ENCODE measurements around the gene PWP2.
"Not testable (repeated sequence)": the region's sequence is repeated elsewhere in the genome, so short reads cannot be mapped to it uniquely, and the experiment has no call there.

PWP2 gene

GRCh38 chr21:44083631-44084291 lies 23.4 kb upstream of the PWP2 start:
- no peak for DNase-seq (ENCODE audit: low read depth in 2 of 2)

DNA sequence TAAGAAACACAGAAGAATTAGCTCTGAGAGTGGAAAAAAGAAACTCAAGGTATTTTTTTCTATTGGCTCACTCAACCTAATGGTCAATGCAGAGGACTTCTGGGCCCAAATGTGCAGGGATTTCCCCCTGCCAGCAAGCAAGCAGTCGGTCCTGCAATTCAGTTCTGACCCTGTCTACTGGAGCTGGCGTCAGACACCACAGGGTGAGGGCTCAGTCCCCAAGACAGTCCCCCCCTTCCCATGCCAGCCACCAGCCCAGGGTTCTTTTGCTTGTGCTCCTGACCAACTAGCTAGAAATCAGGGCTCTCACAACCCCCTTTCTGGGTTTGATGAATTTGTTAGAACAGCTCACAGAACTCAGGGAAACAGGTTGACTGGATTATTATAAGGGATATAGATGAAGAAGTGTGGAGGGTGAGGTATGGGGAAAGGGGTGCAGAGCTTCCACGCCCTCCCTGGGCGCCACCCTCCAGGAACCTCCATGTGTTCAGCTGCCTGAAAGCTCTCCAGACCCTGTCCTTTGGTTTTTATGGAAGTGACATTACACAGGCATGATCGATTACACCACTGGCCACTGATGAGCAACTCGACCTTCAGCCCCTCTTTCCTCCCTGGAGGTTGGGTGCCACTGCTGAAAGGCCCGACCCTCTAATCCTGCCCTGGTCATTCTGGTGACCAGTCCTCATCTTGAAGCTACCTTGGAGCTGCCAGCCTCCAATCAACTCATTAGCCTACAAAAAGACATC lies 22.5 kb upstream of the PWP2 start:
- no peak for DNase-seq (ENCODE audit: low read depth in 2 of 2)

DNA sequence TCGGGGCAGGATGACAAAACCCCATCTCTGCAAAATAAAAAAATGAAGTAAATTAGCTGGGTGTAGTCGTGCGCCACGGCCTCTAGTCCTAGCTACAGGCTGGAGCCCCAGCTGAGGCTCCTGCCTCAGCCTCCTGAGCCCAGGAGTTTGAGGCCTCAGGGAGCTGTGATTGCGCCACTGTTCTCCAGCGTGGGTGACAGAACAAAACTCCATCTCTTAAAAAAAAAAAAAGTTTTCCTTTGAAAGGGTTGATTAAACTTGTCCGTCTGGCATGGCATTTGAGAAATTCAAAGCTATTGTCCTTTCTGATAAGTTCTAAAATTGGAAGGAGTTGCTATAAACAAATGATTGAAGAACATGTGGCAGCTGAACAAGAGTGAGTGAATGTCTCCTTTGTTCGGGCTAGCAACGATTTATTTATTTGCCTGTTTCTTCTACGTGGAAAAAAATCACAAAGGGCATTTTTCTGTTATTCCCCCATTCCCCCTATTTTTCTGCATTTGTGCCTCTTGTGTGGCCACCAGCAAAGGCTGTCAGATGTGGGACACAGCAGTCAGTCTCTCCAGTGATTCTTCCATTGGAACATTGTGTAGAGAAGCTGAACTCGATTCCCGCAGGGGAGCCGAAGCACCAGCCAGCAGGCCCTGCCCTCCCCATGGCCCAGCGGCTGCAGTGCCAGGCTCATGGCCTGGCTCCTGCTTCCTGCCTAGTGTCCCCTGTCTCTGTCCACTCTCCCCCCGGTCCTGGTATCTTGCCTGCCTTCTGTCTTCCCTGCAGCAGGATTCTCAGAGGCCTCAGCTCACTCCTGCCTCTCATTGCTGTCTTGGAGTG lies 21.5 kb upstream of the PWP2 start:
- DNase-seq (ENCODE audit: low read depth in 2 of 2) = no peak

- DNase-seq (ENCODE audit: low read depth in 2 of 2) = no peak
Observed at GRCh38 chr21:44086636-44087425, 20.4 kb upstream of the PWP2 start.

GRCh38 chr21:44087426-44088400 lies 19.5 kb upstream of the PWP2 start:
- no peak for DNase-seq (ENCODE audit: low read depth in 2 of 2)

DNA sequence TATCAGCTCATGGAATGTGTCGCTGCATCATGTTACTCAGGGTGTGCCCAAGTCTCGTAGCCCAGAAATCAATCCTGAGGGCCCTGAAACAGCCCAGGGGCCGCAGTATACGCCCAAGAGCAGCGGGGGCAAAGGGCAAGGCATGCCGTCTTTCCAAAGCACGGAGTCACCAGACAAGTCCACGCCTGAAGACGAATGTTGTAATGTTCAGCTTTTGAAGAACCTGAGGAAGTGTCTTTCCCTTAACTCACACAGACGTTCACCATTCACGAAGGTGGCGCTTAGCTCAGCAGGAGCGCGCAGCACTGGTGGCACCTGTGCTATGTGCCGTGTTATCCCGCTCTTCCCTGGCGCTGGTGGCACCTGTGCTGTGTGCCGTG lies 18.8 kb upstream of the PWP2 start:
- no peak for DNase-seq (ENCODE audit: low read depth in 2 of 2)

GRCh38 chr21:44089001-44089911 lies 17.9 kb upstream of the PWP2 start:
- no peak for DNase-seq (ENCODE audit: low read depth in 2 of 2)

DNA sequence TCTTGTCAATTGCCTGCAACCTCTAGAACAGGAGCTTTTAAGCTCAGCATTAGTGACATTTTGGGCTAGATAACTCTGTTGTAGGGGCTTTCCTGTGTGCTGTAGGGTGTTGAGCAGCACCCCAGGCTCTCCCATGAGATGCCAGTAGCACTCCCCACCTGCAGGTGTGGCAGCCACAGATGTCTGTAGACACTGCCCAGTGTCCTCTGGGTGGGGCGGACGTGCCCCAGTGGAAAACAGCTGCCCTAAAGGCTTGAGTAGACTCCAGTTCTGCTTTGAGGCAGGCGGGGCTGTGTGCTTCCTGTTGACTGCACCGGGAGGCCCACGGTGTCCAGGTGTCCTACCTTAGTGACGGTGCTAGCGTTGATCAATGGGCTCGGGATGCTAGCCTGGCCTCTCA lies 16.9 kb upstream of the PWP2 start:
- no peak for DNase-seq (ENCODE audit: low read depth in 2 of 2)

GRCh38 chr21:44092211-44092610 lies 15.0 kb upstream of the PWP2 start:
- DNase-seq (ENCODE audit: low read depth in 2 of 2) = no peak

DNA sequence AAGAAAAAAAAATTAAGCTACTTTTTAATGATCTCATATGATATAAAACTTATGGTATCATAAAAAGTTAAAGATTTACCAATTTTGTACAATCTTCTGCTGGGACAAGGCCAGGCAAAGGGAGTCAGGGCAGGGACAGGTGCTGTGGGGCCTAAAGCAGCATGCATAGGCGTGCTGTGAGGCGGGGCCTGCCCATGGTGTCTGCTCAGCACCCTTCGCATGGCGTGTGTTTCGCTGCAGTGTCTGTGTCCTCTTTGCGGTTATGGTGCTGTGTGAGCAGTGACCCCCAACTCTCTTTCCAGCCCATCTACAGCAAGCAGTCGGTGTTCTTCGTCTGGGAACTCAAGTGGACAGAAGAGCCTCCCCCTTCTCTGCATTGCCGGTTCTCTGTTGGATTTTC lies 13.4 kb upstream of the PWP2 start:
- no peak for DNase-seq (ENCODE audit: low read depth in 2 of 2)

DNA sequence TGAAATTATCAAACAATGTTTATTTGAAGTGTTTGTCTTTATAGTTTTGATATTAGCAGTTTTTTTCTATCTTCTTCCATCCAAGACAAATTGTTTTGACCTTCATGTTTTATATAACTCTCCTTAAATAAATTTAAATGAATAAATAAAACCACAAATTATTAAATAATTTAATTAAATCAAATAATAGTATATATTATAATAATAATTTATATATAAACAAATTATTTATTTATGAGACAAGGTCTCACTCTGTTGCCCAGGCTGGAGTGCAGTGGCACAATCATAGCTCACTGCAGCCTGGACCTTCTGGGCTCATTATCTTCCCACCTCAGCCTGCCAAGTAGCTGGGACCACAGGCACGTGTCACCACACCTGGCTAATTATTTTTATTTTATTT lies 12.4 kb upstream of the PWP2 start:
- DNase-seq (ENCODE audit: low read depth in 2 of 2) = no peak

- not testable (repeated sequence) for DNase-seq (ENCODE audit: low read depth in 2 of 2)
Observed at GRCh38 chr21:44098507-44098906, 8.7 kb upstream of the PWP2 start.

- DNase-seq (ENCODE audit: low read depth in 2 of 2) = not testable (repeated sequence)
Observed at GRCh38 chr21:44098964-44099363, 8.2 kb upstream of the PWP2 start.

DNA sequence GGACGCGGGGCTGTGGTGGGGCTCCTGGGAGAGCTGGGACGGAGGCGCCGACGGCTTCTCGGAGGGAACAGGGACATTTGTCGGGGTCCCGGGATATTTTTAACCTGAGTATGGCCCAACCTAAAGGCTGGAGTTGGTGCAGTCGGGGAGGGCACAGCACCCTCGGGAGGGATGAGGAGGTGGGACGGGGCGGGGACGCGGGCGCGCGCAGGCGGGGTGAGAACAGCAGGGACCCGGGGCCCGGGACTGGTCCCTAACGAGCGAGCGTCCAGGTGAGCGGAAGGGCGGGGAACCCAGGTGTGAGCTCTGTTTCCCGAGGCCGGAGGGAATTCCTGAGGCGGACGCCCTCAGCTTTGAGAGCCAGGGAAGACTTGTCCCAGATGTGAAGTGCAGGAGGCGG lies 390 bp downstream of the PWP2 start:
- DNase-seq (ENCODE audit: low read depth in 2 of 2) = not testable (repeated sequence)

DNA sequence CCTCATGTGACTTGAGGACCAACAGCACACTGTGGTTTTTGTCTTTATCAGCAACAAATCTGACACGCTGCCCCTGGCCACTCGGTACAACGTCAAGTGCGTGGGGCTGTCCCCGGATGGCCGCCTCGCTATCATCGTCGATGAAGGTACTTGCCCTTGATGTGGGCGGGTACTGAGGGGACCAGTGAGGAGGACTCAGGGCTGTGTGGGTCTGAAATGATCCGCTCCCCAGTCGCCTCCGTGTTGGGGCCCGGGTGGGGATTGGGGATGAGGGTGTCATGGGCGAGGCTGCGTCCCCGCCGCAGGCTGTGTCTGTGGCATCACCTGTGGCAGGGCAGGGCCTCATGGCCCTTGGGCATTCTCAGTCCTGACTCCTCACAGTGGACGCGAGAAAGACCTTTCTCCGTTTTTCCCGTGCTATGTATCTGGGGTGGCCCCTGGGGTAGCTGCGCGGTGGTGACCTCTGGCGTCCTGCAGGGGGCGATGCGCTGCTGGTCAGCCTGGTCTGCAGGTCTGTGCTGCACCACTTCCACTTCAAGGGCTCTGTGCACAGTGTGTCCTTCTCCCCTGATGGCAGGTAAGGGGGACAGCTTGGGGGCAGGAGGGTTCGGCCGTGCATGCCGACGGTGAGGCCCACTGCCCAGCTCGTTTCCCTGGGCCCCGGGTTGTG lies 6.6 kb downstream of the PWP2 start:
- not testable (repeated sequence) for DNase-seq (ENCODE audit: low read depth in 2 of 2)

DNA sequence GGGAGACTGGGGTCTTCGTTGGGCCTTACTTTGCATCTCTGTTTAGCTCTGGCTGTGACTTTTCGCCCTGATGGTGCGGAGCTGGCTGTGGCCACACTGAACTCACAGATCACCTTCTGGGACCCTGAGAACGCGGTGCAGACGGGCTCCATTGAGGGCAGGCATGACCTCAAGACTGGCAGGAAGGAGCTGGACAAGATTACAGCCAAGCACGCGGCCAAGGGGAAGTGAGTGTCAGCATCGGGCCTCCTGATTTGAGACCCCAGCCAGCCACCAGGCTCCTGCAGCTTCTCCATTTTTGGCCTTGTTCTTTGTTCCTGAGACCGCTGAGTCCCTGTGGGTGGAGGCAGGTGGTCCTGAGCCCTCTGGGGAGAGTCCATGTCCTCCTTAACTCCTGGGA lies 14.9 kb downstream of the PWP2 start:
- not testable (repeated sequence) for DNase-seq (ENCODE audit: low read depth in 2 of 2)

DNA sequence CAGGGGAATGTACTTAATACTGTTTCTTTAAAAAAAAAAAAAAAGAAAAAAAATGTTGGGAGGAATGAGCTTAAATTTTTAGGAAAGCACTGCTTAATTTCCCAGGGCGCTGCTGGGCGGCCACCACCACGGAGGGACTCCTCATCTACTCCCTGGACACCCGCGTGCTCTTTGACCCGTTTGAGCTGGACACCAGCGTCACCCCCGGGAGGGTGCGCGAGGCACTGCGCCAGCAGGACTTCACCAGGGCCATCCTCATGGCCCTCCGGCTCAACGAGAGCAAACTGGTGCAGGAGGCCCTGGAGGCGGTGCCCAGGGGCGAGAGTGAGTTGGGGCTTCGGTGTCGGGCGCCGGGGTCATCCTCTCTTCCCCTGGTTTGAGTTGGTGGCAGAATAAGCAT lies 20.6 kb downstream of the PWP2 start:
- not testable (repeated sequence) for DNase-seq (ENCODE audit: low read depth in 2 of 2)

- DNase-seq (ENCODE audit: low read depth in 2 of 2) = not testable (repeated sequence)
Observed at GRCh38 chr21:44133715-44134057, 26.5 kb downstream of the PWP2 start.

DNA sequence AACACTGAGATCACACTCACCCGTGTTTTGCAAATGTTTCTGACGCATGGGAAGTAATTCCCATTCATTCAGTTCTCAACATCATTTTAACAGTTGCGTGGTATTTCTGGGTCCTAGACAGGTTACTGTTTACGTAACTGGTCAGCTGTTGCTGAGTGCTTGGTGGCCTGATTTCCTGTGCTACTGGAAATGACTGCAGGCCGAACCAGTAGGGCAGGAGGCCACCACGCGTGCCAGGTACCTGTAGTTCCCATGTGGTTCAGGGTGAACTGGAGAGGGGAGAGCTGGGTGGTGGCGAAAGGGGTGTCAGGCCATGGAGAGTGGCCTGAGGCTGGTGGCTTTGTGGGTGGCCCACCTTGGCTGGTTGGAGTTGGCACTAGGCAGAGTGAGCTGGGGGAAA lies 27.5 kb downstream of the PWP2 start:
- DNase-seq (ENCODE audit: low read depth in 2 of 2) = not testable (repeated sequence)
